ENCODE data around the gene AFAP1.

DNA sequence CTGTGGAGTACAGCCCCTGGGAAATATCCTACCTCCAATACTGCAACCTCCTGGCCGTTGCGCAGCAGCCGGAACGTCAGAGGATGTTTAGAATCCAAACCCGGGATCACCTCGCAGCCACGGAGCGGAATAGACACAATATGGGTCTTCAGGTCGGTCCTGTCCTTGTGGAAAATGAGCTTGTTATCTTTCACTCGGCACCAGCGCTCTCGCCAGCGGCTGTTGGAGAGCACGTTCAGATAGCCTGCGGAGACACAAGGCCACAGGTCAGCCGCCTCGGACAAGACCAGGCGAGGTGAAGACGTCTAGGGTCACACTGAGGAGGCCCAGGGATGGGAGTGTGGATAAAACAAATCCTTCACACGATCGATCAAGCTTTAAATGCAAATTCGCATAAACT, 139.3 kb downstream of the AFAP1 start:
- TF ChIP-seq ZBTB21 (CRISPR knock-in tag; IDR thresholded peaks at IDR 0.05; ENCODE audit: borderline replicate concordance) (no peak), IRF2 (CRISPR knock-in tag; IDR thresholded peaks at IDR 0.05; ENCODE audit: borderline replicate concordance, low read depth) (no peak), NFYB (CRISPR knock-in tag; conservative IDR thresholded peaks at IDR 0.05; ENCODE audit: low read depth) (no peak), NFATC4 (CRISPR knock-in tag; IDR thresholded peaks at IDR 0.05) (no peak), SMAD4 (CRISPR knock-in tag; IDR thresholded peaks at IDR 0.05) (no peak)
- TF ChIP-seq, protein P1, sequence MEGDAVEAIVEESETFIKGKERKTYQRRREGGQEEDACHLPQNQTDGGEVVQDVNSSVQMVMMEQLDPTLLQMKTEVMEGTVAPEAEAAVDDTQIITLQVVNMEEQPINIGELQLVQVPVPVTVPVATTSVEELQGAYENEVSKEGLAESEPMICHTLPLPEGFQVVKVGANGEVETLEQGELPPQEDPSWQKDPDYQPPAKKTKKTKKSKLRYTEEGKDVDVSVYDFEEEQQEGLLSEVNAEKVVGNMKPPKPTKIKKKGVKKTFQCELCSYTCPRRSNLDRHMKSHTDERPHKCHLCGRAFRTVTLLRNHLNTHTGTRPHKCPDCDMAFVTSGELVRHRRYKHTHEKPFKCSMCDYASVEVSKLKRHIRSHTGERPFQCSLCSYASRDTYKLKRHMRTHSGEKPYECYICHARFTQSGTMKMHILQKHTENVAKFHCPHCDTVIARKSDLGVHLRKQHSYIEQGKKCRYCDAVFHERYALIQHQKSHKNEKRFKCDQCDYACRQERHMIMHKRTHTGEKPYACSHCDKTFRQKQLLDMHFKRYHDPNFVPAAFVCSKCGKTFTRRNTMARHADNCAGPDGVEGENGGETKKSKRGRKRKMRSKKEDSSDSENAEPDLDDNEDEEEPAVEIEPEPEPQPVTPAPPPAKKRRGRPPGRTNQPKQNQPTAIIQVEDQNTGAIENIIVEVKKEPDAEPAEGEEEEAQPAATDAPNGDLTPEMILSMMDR (IDR thresholded peaks at IDR 0.05), result no peak
- TF ChIP-seq, protein P2, sequence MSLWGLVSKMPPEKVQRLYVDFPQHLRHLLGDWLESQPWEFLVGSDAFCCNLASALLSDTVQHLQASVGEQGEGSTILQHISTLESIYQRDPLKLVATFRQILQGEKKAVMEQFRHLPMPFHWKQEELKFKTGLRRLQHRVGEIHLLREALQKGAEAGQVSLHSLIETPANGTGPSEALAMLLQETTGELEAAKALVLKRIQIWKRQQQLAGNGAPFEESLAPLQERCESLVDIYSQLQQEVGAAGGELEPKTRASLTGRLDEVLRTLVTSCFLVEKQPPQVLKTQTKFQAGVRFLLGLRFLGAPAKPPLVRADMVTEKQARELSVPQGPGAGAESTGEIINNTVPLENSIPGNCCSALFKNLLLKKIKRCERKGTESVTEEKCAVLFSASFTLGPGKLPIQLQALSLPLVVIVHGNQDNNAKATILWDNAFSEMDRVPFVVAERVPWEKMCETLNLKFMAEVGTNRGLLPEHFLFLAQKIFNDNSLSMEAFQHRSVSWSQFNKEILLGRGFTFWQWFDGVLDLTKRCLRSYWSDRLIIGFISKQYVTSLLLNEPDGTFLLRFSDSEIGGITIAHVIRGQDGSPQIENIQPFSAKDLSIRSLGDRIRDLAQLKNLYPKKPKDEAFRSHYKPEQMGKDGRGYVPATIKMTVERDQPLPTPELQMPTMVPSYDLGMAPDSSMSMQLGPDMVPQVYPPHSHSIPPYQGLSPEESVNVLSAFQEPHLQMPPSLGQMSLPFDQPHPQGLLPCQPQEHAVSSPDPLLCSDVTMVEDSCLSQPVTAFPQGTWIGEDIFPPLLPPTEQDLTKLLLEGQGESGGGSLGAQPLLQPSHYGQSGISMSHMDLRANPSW (CRISPR knock-in tag; conservative IDR thresholded peaks at IDR 0.05; ENCODE audit: low read depth), result no peak
- TF ChIP-seq, protein P3, sequence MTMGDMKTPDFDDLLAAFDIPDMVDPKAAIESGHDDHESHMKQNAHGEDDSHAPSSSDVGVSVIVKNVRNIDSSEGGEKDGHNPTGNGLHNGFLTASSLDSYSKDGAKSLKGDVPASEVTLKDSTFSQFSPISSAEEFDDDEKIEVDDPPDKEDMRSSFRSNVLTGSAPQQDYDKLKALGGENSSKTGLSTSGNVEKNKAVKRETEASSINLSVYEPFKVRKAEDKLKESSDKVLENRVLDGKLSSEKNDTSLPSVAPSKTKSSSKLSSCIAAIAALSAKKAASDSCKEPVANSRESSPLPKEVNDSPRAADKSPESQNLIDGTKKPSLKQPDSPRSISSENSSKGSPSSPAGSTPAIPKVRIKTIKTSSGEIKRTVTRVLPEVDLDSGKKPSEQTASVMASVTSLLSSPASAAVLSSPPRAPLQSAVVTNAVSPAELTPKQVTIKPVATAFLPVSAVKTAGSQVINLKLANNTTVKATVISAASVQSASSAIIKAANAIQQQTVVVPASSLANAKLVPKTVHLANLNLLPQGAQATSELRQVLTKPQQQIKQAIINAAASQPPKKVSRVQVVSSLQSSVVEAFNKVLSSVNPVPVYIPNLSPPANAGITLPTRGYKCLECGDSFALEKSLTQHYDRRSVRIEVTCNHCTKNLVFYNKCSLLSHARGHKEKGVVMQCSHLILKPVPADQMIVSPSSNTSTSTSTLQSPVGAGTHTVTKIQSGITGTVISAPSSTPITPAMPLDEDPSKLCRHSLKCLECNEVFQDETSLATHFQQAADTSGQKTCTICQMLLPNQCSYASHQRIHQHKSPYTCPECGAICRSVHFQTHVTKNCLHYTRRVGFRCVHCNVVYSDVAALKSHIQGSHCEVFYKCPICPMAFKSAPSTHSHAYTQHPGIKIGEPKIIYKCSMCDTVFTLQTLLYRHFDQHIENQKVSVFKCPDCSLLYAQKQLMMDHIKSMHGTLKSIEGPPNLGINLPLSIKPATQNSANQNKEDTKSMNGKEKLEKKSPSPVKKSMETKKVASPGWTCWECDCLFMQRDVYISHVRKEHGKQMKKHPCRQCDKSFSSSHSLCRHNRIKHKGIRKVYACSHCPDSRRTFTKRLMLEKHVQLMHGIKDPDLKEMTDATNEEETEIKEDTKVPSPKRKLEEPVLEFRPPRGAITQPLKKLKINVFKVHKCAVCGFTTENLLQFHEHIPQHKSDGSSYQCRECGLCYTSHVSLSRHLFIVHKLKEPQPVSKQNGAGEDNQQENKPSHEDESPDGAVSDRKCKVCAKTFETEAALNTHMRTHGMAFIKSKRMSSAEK (CRISPR knock-in tag; IDR thresholded peaks at IDR 0.05; ENCODE audit: borderline replicate concordance), result no peak
- TF ChIP-seq, protein P4, sequence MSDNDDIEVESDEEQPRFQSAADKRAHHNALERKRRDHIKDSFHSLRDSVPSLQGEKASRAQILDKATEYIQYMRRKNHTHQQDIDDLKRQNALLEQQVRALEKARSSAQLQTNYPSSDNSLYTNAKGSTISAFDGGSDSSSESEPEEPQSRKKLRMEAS (CRISPR knock-in tag; IDR thresholded peaks at IDR 0.05), result no peak
